GM19455 (cell line): ENCODE data around the gene RTRAF.

Source experiments
- ATAC-seq: cut with Tn5 transposase; IDR thresholded peaks from one replicate; pipeline ENCODE4 v1.9.1; 2021; ENCODE audit not compliant: unreplicated experiment

RTRAF gene

DNA sequence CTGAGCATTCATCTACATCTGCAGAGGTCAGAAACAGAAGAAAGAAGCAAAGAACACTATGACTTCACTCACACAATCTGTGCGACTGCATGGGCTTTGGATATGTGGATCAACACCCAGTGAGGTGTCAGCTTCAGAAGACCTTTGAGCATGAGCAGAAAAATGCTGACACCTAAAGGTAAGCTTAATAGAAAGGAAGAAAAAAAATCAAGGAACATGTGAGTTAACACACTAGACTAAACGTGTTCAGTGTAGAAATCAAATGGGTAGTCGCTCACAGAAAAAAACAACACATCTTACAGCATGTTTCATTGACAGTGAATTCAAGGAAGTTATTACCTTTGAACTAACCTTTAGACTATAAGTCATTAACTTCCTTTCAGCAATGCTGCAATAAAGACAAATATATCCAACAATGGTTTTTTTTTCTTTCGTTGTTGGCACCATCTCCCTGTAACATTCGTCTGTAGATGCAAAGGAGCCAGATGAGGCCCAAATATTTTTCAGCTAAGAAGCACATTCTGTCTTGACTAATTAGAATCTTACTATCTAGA, 30.9 kb downstream of the RTRAF start:
- no peak for ATAC-seq

- no peak for ATAC-seq
Observed at GRCh38 chr14:52020866-52021717, 31.7 kb downstream of the RTRAF start.

GRCh38 chr14:52021957-52022600, 32.7 kb downstream of the RTRAF start:
- ATAC-seq = no peak

DNA sequence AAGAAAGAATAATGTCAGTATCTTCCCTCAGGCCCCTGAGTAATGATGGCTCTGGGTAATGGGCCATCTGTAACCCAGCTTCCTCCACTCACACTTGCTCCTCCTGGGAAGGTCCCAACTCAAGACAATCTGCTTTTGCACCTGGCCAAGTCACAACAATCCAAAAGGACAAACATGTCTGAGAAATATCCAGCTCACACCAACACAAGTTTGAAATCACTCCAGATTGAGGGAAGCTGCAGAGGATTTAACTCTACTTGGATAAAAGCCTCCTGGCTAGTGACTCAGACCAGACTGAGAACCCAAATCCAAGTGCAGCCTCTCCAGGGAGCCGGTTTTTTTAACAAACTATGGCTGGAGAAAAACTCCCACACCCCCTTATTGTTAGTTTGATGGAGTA, 34.2 kb downstream of the RTRAF start:
- ATAC-seq = no peak

DNA sequence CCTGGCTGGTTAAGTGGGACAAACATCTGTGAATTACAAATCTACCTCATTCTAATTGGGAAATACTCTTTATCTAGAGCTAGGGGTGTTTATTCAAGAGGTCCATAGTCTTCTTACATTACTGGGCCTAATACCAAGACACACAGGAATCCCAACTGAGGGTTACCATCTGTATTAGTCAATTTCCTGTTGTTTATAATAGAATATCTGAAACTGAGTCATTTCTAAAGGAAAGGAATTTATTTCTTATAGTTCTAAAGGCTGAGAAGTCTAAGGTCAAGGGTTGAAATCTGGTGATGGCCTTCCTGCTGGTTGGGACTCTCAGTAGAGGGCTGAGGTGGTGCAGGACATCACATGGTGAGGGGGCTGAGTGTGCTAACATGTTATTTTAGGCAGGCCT, 36.0 kb downstream of the RTRAF start:
- no peak for ATAC-seq

DNA sequence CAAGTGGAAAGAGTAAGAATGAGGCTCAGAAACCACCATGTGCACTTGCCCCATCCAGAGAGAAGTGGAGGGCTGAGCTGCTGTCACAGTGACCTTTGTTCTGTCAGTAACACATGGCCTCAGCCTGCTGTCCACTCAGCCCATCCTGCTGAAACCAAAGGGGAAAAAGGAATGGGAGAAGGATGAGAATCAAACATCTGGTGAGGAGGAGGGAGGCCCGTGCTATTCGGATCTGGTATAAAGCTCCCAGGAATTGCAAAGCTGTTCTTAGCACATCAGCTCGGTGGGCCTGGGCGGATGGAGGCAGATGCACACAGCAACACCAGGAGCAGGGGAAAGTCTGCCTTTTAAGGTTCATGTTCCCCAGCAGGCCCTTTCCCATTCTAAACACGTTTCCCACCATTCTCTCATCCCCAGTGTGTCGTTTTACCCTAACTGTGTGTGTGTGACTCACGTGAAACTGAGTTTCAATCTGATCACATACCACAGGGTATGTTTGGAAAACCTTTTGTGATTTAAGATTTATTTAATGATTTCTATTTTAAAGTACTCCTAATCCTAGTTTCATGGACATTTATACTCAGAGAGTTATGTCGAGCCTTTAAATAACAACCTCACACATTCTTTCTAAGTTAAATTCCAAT, 36.8 kb downstream of the RTRAF start:
- ATAC-seq = no peak

GRCh38 chr14:52026901-52027300, 37.6 kb downstream of the RTRAF start:
- ATAC-seq = no peak

- no peak for ATAC-seq
Observed at GRCh38 chr14:52029881-52030280, 40.5 kb downstream of the RTRAF start.

DNA sequence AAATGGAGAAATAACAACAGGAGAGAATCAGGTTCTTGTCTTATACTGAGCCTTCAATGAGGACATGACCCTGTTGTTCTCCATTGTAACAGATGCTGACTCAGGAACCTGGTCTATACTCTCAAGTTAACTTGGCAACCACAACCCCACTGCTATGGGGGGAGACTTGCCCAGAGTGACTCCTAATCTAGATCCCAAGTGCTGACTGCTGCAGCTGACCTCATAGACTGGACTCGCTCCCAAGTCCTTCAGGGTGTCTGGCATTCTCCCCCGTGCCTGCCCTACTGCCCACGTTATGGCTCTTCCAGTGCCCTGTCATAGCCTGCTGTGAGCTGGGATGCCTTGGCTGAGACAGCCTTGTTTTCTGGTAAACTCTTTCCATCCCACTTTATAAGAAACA, 42.4 kb downstream of the RTRAF start:
- no peak for ATAC-seq

DNA sequence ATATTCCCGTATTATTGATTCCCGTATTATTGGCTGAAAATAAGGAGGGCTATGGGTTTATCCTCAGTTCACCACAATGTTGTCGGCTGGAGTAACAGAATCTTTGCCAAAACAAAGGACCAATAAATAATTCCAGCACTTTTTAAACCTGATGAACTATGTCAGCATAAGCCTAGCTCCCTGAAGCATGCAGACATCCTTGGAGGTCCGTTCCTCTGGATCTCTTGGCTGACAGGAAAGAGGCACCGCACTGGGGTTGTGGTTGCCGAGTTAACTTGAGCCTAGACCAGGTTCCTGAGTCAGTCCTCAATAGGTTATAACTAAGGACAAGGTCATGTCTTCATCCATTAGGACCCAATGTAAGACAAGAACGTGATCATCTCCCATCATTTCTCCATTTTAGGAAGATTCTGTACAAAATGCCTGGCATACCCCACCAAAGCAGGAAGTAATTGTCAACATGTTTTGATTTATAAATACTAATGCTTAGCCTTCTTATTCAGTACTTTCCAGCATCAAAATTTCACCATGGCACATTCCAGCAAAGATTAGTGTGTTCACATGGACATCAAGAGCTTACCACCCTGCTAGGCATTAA, 43.0 kb downstream of the RTRAF start:
- no peak for ATAC-seq

- no peak for ATAC-seq
Observed at GRCh38 chr14:52033101-52033642, 43.8 kb downstream of the RTRAF start.

- ATAC-seq = no peak
Observed at GRCh38 chr14:52039124-52039815, 49.9 kb downstream of the RTRAF start.

- no peak for ATAC-seq
Observed at GRCh38 chr14:52040598-52040997, 51.3 kb downstream of the RTRAF start.

DNA sequence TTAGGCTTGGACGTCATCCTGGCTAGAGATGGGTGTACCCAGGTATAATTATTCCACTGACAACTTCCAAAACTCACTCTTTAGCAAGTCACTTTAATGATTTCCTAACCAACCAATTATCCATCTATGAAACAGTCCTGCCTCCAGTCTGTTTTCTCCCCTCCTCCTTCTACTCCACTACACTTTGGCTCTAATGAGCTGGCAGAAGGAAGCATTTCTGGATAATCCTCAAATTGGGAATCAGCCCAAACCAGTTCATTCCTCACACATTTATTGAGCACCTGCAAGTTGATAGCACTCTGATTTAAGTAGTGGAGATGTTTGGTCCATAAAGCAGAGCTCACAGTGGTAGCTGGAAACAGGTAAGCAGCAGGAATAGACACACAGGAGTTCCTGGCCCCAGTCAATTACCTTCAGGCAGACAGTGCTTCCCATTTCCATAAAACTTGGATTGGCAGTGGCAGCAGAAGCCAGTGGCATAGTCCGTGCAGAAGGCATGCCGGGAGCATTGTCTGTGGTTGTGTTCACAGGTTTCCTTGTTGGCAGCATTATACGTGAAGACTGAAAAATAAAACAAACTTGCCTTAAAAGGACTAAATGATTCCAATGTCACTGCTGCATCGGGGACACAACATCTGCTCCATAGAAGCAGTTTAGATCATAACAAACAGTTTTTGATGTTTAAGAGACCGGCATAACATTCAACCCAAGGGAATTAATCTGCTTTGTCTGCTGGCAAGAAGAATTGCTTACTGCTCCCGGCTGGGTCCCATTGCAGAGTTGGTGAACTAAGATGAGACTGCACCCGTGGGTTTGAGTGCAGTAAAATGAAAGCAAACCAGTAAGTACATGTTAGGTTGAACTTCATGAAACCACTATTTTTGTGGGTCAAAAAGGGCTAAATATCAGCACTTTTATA, 53.3 kb downstream of the RTRAF start:
- no peak for ATAC-seq

DNA sequence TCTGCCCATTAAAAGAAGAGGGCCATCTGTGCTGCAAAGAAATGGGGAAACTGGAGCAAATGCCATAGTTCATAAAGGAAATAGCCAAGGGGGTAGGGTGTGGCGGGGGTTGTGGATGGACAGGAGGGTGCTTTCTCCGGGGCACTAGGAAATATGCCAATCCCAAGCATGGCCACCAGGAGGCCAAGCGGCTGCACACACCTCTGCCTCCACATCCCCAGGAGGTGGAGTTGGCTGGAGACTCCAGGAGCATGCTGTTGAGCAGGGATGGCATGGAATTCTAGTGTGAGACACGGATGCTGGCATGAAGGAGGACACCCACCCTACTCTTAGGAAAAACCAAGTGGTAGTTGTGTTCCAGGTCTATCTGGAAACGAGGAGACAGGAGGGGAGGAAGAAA, 54.3 kb downstream of the RTRAF start:
- no peak for ATAC-seq

DNA sequence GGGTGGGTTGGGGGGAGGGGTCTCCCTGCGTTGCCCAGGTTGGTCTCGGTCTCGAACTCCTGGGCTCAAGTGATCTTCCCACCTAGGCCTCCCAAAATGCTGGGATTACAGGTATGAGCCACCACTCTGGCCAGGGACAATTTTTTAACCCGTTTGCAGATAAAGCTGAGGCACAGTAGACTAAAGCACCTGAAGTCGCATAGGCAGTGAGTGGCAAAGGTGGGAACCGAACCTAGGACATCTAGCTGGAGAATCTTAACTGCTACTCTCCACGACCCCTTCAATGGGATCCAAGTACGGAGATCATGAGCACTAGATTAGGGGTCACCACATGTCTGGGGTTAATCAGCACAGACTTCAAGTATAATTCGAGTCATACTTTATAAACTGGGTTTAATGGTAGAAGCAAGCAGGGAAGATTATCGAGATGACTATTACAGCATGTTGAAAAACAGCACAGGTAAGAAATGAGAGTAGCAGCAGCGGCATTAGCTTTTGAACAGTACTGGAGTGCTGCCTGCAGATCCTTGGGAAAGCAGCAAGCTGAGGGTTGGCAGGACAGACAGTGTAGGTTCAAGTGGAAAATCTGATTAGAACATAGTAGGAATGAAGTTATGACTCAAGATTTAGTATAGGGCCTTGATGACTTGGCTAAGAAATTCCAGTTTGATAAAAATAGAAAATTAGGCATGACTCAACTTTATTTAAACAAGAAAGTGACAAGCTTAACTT, 55.6 kb downstream of the RTRAF start:
- ATAC-seq = no peak

- ATAC-seq = no peak
Observed at GRCh38 chr14:52046376-52046917, 57.1 kb downstream of the RTRAF start.

DNA sequence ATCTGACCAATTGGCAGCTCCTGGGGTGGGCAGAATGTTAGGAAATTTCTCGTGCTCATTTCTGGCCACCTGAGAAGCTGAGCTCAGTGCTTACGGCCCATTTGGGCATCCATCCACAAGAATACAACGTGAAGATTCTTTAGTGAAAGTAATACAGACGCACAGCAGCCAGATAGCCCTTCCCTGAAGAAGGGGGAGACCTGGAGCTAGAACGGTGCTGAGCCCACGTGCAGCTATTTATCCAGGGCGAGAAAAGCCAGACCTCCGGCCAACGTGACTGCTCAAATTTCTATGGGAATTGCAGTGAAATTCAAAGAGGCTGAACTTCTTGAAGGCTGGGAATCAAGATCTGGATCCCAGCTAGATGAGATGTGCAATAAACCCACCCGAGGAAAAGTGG, 58.8 kb downstream of the RTRAF start:
- no peak for ATAC-seq
